ENCODE measurements around the gene OSBP.
A peak's percentile ranks its signal among the peaks of the same experiment; 100 is the strongest.

GRCh38 chr11:59611570-59612565, 3.7 kb downstream of the OSBP start:
- no peak for TF ChIP-seq CTCF (IDR thresholded peaks at IDR 0.05)
- TF ChIP-seq POLR2A (IDR thresholded peaks at IDR 0.05) = no peak
- peak in 2 of 3 donors; percentile 47 to 69 for TF ChIP-seq POLR2AphosphoS5 (IDR thresholded peaks at IDR 0.05)
- TF ChIP-seq EP300 (IDR thresholded peaks at IDR 0.05) = no peak

All from stomach (tissue), 4 donors.